Stimulated activated naive CD8-positive, alpha-beta T cell treated with anti-CD3 and anti-CD28 coated beads, Interleukin-15, Interleukin-2, amounts not matched to agents 100 U/mL and 50 U/mL, for 24 hours (primary cell): ENCODE measurements around the gene SLC26A1.

Experiments
- ATAC-seq: fragments of 150-1000 bp; cut with Tn5 transposase; one replicate; pipeline ENCODE4 v1.10.0; 2021
- DNase-seq: peaks from one replicate; pipeline ENCODE4 v3.0.0; 2021

The SLC26A1 gene

DNA sequence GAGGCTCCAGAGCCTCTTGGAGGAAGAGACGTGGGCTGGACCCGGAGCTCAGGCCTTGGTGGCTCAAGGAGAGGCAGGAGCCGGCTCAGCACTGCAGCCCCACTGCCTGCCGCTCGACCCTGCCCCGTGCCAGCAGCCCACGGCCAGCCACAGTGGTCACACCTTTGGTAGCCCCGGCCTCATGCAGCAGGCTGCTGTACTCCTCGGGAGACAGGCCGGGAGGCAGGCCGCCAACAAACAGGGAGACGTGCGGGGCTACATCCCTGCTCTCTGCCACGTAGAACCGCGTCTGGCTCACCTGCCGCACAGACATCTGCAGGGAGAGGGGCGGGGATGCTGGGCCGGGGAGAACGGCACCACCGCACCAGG, 27.5 kb downstream of the SLC26A1 start:
- DNase-seq (no peak), ATAC-seq (no peak)

DNA sequence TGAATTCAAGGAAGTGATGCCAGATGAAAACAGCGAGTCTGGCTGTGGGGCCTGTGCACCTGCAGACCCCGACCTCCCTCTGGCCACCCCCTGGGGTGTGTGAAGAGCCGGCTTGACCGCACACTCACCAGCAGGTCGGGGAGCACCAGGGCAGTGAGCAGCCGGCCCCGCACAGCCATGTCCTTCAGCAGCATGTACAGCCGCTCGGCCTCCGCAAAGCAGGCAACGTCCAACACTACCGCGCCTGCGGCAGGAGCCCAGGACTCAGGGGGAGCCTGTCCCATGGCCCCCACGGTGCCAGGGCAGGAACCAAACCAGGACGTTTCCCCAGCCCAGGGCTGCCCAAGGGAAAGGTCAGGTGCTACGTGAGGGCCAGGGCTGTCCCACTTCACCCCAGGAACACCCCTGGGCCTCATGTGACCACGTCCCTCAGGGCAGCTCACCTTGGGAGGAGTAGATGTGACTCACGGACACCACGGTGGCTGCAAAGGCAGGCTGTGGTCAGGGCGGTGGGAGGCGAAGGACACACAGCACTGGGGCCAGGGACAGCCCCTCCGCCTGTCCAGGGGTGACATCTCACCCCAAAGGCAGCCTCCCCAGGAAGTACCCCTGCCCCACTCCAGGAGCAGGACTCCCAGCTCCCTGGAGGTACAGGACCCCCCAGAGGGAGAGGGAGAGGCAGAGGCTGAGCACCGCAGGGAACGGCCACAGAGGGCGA, 28.0 kb downstream of the SLC26A1 start:
- DNase-seq (no peak), ATAC-seq (no peak)

DNA sequence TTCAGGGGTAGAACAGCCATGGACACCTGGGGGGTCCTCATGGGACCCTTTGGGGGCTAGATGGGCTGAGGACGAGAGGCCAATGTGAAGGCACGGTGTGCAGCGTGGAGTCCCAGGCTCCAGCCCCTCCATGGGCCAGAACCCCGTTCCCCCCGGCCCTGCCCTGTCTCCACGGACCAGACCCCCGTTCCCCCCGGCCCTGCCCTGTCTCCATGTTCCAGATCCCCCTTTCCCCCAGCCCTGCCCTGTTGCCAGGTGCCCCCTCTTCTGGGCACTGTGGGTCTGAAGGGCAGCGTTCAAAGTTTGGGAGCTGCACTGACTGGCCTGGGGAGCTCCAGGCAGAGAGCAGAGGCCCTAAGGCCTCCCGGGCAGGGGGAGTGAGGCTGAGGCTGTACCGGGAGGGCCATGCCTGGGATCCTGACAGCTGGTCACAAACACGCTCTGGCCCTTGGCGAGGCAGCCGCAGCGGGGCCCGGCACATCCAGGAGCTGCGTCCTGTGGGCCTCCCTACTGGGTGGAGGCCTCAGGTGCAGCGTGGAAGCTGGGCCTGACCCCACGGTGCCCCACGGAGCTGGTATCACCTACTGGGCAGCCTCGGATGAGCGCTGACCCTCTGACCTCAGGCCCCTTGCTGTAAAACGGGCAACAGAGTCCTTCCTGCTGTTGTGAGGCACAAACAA, 28.7 kb downstream of the SLC26A1 start:
- DNase-seq (no peak), ATAC-seq (no peak)

DNA sequence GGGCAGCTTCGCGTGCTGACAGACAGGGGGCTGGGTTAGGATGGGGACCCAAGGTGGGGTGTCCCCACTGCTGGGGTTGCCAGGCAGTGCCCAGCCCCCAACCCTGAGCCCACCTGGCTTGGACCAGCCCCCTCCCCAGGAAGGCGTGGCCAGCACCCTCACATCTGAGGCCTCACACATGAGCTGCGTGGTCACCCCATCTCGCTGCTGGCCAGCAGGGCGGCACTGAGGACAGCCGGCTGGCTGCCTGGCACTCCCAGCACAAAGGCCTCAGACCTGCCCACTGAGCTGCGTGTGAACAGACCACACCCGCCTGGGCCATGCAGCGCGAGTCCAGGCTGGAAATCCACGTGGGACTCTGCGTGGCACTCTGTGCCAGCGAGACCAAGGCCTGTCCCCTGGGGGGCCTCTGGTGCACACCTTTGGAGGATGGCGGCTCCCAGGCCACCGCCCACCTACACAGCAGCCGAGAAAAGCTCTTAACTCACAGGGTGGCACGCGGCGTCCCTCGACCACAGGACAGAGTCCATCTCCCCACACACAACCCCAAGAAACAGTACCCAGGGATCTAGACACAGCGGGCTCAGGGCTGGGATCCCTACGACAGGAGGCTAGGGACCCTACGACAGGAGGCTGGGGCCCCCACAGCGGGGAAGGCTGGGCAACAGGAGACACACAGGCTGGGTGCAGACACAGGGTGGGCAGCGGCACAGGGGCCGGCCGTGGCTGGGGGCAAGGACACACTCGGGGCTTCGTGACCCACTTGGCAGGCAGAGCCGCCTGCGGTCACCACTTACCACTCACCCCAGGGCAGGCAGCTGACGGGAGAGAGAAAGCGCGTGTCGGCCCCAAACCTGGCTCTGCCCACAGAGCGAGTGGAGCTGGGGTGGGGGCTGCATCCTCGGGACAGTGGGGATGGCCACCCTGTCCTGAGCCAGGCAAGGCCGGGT, 29.7 kb downstream of the SLC26A1 start:
- ATAC-seq (no peak), DNase-seq (no peak)

DNA sequence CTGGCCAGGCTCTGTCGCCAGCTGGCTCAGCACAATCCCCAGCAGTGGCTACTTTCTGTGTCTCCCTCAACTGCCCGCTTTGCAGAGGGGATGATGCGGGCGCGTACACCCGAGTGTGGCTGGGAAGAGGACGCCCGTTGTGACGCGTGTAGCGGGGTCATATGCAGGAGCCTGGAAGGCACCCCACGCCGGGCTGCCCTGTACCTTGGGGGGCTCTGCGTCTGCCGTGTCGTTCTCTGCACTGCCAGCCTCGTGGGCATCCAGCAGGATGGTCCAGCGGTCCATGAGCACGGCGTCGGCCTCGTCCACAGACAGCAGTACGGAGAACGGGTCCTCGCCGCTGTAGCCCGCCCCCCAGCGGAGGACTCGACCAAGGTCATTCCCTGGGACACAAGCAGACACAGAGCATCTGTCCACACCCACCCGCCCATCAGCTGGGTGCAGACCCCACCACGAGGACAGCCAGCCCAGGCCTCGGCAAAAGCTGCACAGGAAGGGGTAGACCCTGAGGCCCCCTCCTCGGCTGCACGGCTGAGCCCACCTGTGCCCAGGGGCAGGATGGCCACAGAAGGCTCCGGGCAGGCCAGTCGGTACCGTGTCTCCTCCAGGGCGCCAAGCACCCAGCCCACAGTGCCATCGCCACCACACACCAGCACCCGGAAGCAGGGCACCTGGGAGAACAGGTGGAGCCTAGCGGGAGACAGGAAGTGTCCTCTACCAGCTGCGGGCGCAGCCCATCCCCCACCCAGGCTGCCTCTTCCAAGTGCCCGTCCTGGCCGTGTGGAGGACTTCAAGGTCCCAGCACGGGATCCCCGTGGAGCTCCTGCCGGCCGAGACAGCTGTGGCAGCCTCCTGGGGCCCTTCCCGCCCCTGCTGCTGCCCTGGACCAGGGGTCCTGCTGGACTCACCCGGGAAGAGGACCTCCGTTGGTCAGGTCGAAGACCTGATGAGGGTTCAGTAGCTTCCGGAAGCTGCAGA, 30.7 kb downstream of the SLC26A1 start:
- ATAC-seq (no peak), DNase-seq (no peak)

DNA sequence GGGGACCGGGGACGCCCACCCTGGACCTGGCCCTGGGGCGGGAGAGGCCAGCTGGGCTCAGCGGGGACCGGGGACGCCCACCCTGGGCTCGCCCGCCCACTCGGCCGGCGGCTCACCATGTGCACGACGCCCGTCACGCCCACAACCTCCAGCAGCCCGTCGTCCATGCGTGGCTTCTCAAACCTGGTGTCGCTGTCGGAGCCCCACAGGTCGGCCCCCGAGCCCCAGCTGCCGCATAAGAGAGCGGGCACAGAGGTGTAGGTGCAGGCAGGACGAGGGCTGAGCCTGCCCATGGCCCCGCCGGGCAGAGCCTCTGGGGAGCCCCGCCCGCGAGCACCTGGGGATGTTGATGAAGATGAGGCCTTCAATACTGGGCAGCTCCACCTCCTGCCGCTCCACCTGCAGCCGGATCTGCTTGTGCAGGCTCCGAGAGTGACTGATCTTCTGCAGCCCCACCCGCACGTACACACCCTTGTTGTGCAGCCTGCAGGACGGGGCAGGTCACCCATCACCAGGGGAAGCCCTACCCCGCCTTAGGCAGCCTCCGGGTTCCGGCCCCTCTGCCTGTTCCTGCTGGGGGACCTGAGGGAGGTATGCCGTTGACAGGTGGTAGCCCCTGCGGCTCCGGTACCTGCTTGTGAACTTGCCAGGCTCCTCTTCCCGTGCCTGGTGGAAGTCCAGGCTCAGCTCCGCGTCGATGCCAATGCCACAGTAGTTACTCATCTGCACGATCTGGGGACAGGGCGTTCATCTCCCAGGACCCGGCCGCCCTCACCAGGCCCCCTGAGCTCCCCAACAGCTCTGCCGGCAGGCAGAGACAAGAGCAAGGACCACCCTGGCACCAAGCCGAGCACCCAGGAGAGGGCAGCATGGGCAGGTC, 31.6 kb downstream of the SLC26A1 start:
- no peak for ATAC-seq
- no peak for DNase-seq

DNA sequence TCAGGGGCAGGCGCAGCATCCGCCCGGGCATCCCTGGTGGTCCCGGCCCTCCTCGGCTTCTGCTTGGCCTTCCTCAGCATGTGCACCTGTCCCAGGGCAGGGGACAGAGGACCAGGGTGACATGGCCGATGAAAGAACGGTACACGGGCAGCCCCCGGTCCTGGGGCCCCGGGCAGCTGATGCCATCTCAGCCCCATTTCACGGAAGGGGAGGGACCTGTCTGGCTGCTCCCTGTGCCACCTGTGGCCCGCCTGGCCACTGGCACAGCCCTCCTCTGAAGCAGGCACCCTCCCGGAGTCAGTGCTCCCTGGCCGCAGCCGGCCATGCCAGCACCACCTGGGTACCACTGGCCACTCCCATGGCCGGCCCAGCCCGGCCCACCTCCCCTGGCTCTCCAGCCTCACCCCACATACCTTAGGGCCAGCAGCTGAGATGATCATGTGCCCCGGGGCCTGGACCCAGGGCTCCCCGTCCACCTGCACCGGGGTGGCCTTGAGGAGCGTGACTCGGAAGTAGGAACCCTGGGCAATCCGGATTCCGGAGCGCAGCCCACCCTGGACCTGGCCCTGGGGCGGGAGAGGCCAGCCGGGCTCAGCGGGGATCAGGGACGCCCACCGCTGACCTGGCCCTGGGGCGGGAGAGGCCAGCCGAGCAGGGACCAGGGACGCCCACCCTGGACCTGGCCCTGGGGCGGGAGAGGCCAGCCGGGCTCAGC, 32.4 kb downstream of the SLC26A1 start:
- DNase-seq = no peak
- ATAC-seq = no peak

DNA sequence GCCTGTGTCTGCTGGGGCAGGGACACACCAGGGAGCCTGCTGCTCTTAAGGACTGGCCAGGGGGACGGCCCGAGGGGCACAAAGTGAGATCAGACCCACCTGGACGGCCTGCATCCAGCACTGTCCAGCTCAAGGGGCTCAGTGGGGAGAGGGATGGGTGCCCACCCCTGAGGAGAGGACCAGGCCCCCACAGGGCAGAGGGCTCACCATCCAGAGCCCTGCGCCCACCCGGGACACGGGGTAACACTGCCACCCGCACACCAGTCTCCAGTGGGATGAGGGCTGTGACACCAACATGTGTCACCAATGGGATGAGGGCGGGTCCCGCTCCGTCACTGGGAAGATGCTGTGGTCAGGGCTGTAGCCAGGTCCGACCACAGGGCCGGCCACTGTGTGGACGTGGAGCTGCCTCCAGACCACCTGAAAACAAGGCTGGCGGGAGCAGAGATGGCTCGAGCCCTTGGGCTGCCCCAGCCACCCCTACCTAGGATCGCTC, 33.0 kb downstream of the SLC26A1 start:
- ATAC-seq (no peak), DNase-seq (no peak)

DNA sequence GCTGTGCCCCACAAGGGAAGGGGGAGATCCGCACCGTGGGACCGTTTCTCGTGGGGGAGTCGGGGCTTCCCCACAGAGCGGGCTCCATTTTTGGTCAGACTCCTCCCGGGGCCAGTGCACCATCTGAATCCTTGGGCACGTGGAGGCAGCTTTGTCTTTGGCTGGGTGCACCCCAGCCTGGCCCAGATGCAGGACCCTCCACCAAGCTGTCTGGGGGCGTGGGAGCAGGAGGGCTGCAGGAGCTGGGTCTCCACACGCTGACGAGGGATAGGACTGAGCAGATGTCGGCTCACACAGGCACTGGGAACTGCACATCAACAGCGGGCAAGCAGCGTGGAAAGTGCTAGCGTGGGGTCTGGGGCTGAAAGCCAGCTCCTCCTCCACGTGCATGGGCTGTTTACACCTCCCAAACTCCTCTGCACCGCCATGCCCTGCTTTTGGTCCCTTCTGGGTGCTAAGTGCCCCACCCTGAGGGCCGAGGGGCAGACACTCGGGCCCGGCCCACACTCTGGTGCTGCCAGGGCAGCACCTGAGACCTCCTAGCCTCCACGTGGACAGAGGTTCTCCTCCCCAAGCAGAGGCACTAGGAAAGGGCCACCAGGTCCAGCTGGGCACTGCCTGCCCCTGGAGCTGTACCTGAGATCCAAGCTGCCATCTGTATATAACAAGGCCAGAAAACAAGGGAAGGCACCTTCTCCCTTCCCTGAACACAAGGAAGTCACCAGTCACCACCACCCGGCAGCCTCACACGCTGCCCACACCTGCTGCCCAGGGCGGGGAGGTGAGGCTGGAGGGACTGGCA, 33.7 kb downstream of the SLC26A1 start:
- no peak for ATAC-seq

DNA sequence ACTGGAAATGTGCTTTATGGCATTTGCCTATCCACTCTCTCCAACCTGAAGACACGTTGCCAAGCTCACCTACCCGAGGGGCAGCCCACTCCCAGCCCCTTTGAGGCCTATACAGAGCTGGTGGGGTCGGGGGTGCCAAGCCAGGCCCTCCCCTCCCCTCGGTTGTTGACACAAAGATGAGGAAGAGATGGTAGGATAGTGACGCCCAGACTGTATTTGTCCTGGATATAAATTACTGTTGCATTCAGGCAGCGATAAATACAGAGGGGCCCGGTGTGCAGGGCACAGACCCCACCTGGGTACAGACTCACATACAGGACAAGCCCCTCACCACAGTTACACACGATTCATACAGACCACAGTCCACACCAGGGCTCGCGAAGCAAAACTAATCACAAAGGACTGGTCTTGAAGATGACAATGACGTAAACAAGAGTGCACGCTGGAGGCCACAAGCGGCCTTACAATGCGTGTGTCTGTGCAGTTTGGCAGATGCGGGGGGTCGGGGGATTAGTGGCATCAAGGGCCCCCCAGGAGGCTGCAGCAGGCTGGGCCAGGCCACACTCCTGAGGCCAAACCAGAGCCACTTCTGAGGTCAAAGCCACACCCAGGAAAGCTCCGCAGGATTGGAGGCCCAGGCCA, 34.4 kb downstream of the SLC26A1 start:
- no peak for DNase-seq
- ATAC-seq = no peak

More for the DNA sequence above, 33.7 kb downstream of the SLC26A1 start:
- DNase-seq = no peak

DNA sequence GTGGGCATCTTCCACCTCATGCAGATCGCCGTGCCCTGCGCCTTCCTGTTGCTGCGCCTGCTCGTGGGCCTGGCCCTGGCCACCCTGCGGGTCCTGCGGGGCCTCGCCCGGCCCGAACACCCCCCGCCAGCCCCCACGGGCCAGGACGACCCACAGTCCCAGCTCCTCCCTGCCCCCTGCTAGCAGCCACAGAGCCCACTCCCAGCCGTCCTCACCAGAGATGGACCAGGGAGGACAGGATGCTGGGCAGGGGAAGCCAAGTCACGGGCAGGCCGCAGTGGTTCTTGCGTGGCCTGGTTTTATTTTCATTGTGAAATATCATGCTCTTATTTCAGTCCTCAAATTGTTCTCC, 34.9 kb downstream of the SLC26A1 start:
- ATAC-seq (no peak), DNase-seq (no peak)

DNA sequence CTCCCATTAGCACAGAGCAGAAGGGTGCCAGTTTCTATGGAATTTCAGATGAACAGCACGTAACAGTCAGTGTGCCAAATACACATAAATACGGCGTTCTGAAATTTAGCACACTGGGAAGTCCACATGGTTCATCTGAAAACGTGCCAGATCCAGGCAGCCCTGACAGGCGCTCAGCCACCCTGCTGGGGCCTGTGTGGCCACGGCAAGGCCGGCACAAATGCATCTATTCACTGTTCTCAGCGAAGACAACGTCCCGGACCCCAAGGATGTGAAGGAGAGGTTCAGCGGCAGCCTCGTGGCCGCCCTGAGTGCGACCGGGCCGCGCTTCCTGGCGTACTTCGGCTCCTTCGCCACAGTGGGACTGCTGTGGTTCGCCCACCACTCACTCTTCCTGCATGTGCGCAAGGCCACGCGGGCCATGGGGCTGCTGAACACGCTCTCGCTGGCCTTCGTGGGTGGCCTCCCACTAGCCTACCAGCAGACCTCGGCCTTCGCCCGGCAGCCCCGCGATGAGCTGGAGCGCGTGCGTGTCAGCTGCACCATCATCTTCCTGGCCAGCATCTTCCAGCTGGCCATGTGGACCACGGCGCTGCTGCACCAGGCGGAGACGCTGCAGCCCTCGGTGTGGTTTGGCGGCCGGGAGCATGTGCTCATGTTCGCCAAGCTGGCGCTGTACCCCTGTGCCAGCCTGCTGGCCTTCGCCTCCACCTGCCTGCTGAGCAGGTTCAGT, 35.5 kb downstream of the SLC26A1 start:
- ATAC-seq = no peak

DNA sequence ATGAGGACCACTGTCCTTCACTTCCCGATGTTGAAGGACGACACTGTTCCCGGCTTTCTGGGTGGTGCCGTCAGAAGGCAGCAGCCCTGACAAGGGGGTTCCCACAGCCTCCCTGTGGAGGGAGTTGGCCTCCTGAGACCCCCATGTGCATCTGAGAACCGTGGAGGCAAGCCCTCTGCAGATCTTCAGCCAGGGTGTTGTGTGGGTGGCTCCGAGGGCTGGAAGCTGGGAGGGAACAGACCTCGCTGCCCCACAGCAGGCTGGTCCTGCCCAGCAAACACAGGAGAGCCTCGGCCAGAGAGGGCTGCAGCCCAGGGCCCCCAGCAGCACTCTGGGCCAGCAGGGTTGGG, 36.0 kb downstream of the SLC26A1 start:
- no peak for DNase-seq
- ATAC-seq = no peak

More for the DNA sequence above, 35.5 kb downstream of the SLC26A1 start:
- DNase-seq = no peak

DNA sequence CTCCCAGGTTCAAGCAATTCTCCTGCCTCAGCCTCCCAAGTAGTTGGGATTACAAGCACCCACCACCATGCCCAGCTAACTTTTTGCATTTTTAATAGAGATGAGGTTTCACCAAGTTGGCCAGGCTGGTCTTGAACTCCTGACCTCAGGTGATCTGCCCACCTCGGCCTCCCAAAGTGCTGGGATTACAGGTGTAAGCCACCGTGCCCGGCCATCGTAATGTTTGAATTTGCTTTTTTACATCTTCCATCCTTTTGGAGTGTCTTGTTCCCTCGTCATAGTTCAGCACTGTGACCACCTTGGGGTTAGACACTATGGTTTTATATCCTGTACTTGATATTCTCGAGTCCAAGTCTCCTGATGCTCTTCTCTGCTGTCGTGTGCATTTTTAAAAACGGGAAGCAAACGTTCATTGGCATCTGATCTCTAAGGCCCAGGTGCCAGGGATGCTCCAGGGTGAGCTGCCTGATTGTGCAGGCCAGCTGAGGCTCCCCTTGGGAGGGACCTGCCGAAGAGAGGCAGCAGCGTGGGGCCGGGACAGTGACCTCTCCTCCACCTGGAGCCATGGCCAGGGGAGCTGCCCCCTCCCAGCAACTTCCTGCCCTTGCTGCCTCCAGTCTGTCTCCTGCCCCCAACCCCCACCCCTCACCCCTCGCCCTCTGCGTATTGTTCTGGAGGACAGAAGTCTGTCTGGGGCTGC, 36.5 kb downstream of the SLC26A1 start:
- no peak for DNase-seq

DNA sequence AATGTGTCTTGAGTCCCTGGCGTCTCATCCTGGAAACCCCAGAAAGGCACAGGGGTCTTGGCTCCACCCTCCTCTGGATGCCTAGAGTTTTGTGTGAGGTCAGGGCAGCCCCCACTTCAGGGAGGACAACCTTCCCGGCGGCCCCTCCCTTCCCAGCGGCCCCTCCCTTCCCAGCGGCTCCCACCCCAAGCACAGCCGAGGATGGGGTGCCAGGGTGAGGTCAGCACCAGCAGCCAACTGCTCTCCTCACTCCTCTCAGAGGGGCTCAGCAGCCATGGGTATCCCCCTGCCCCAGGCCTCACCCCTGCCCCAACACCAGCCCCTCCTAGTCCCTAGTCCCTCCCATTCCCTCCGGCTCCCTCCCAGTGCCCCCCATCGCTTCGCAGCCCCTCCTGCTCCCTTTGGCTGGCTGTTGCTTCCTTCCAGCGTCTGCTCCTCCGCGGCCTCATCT, 37.2 kb downstream of the SLC26A1 start:
- no peak for ATAC-seq

More for the DNA sequence above, 36.5 kb downstream of the SLC26A1 start:
- ATAC-seq = no peak

DNA sequence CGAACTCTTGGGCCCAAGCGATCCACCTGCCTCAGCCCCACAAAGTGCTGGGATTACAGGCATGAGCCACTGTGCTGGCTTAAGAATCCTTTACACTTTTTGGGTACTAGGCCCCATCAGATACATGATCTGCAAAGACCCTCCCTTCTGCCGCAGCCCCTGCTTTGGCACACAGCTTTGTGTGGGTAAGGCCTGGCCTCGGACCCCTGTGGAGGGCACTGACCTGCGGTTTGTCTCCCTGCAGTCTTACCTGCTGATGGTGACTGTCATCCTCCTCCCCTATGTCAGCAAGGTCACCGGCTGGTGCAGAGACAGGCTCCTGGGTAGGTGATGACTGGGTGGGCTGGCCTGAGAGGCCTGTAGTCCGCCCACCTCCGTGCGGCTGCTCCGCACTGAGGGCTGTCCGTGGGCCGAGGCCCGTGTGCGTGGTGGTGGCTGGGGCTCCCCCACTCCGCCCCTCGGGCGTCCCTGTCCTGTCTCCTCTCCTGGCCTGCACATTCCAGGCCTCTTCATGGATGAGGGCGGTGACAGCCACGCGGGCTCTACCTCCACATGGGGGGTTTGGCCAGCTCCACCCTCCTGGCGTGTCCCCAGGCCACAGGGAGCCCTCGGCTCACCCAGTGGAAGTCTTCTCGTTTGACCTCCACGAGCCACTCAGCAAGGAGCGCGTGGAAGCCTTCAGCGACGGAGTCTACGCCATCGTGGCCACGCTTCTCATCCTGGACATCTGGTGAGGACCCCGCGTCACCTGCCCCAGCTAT, 37.9 kb downstream of the SLC26A1 start:
- DNase-seq = no peak
- ATAC-seq = no peak

More for the DNA sequence above, 37.2 kb downstream of the SLC26A1 start:
- DNase-seq = no peak
